ENCODE measurements around the gene DUS1L. TPM values are rescaled to one million over a fixed set of nuclear protein-coding genes. Genes with fewer than 3 reads are reported as not detected.

The DUS1L gene
- polyA plus RNA-seq, 1 of the 3 experiments (the other 2 are of a cell fraction), result 163 TPM

- TF ChIP-seq RXRA (IDR thresholded peaks at IDR 0.05; ENCODE audit: borderline replicate concordance, low read depth) (no peak), TEAD4 (IDR thresholded peaks at IDR 0.05; ENCODE audit: borderline replicate concordance, insufficient read depth) (no peak), ZBTB33 (IDR thresholded peaks at IDR 0.05; ENCODE audit: borderline replicate concordance, low read depth) (no peak), YY1 (IDR thresholded peaks at IDR 0.05; ENCODE audit: low read depth) (no peak), REST (IDR thresholded peaks at IDR 0.05; ENCODE audit: low read depth, low read length) (no peak), RFX5 (IDR thresholded peaks at IDR 0.05; ENCODE audit: low read length) (no peak)
Observed at GRCh38 chr17:82015311-82015971, 50.2 kb downstream of the DUS1L start (continued).

GRCh38 chr17:82014971-82015310 lies 50.7 kb downstream of the DUS1L start:
- Histone ChIP-seq H3K36me3 (replicated peaks in 1 of 2; ENCODE audit: control insufficient read depth in 1 of 2, insufficient read depth in 2 of 2, low read length in 1 of 2) (peaks cover 7 to 23% of the 10 kb centered on the region in 2 experiments), H3K79me2 (ENCODE audit: insufficient read depth) (peaks cover 6% of the 10 kb centered on the region; the same call in 1 of the 2 replicates), H3K4me2 (no peak overlapping the region), H4K20me1 (ENCODE audit: insufficient read depth) (no peaks in the 10 kb centered on the region), H3K9me2 (no peaks in the 10 kb centered on the region), H3F3A (replicated peaks; ENCODE audit: insufficient read depth) (peaks cover 12% of the 10 kb centered on the region), H3K4me1 (ENCODE audit: control insufficient read depth in 1 of 2, insufficient read depth in 2 of 2, low read depth in 1 of 2, low read length in 1 of 2) (peaks cover 0 to 21% of the 10 kb centered on the region in 2 experiments; a peak in 1 of 4 replicates), H3K9me3 (no peaks in the 10 kb centered on the region), H3K27ac (ENCODE audit: low read depth in 2 of 2, low read length in 1 of 2) (no peak overlapping the region), H3K9ac (no peak overlapping the region), H3K27me3 (ENCODE audit: insufficient read depth) (no peaks in the 10 kb centered on the region), H3K4me3 (ENCODE audit: low read depth in 2 of 2, low read length in 1 of 2) (no peak overlapping the region), H2AFZ (ENCODE audit: low read depth) (no peak overlapping the region)
- ChIA-PET POLR2A (no interaction called here), CTCF (interaction anchor here (1.1 to 35.7 kb wide), 4 partner anchors 16 to 145 kb away, joined by 3 to 1216 read pairs (median 12); partner anchors contain the start of genes NOTUM and RAC3)
- 83% methylated on average over 13 of the region's 13 CpGs for WGBS (ENCODE audit: low lambda C conversion rate)
- DNase-seq, result no peak
- TF ChIP-seq SIN3A (IDR thresholded peaks at IDR 0.05; ENCODE audit: borderline replicate concordance, low read depth, low read length) (no peak), REST (IDR thresholded peaks at IDR 0.05; ENCODE audit: low read depth, low read length) (no peak), SMC3 (IDR thresholded peaks at IDR 0.05; ENCODE audit: low read depth, low read length) (no peak), TAF1 (IDR thresholded peaks at IDR 0.05; ENCODE audit: borderline replicate concordance, low read depth, low read length) (no peak), EZH2phosphoT487 (IDR thresholded peaks at IDR 0.05; ENCODE audit: borderline replicate concordance, low read depth) (no peak), RXRA (IDR thresholded peaks at IDR 0.05; ENCODE audit: borderline replicate concordance, low read depth) (no peak), GATA2 (CRISPR knock-in tag; IDR thresholded peaks at IDR 0.05) (no peak), FOSL2 (IDR thresholded peaks at IDR 0.05; ENCODE audit: borderline replicate concordance, low read depth) (no peak), TEAD4 (IDR thresholded peaks at IDR 0.05; ENCODE audit: borderline replicate concordance, insufficient read depth) (no peak), IRF3 (IDR thresholded peaks at IDR 0.05; ENCODE audit: low read depth, low read length) (no peak)
